Type B pancreatic cell (in vitro differentiated cells): Measurements from ENCODE around the gene UFC1. TPM values are rescaled to one million over a fixed set of nuclear protein-coding genes. Genes with fewer than 3 reads are reported as not detected.

Source experiments
- DNase-seq: peaks from one replicate; pipeline ENCODE4 v3.0.0; 2021; ENCODE audit warnings: mixed read lengths; ENCODE audit not compliant: unreplicated experiment; ENCODE audit errors: extremely low spot score
- H3K27ac Mint-ChIP-seq: 2 replicates; pipeline ENCODE4 v1.8.0; 2021; ENCODE audit warnings: mild to moderate bottlenecking, mixed read lengths
- H3K27me3 Mint-ChIP-seq: 2 replicates; pipeline ENCODE4 v1.8.0; 2021; ENCODE audit warnings: mixed read lengths
- H3K36me3 Mint-ChIP-seq: 2 replicates; pipeline ENCODE4 v1.8.0; 2021; ENCODE audit warnings: mixed read lengths
- H3K4me1 Mint-ChIP-seq: one replicate; pipeline ENCODE4 v1.8.0; 2021; ENCODE audit warnings: mixed read lengths; ENCODE audit not compliant: unreplicated experiment
- H3K4me3 Mint-ChIP-seq: 2 replicates; pipeline ENCODE4 v1.8.0; 2021; ENCODE audit warnings: mild to moderate bottlenecking, mixed read lengths
- H3K9me3 Mint-ChIP-seq: 2 replicates; pipeline ENCODE4 v1.8.0; 2021; ENCODE audit warnings: mixed read lengths
- CTCF ChIP-seq: fragments of 200-600 bp; sonication (generic); conservative IDR thresholded peaks from 2 replicates; pipeline ENCODE4 v1.5.0; 2021; ENCODE audit warnings: antibody characterized with exemption, mild to moderate bottlenecking
- total RNA-seq: library from RNA; stranded (reverse); gene quantifications from 2 replicates; pipeline ENCODE4 v1.2.1, GENCODE V29; 2021; ENCODE audit warnings: low replicate concordance

The UFC1 gene
- total RNA-seq, 1 donor from 2014 or later, result 90.3 TPM

- H3K9me3 Mint-ChIP-seq, result no peaks in the 10 kb centered on the region
- TF ChIP-seq CTCF, result peak; percentile 61
- H3K4me3 Mint-ChIP-seq, result peak within 1 kb of the TSS; percentile 97
- H3K4me1 Mint-ChIP-seq, result peaks cover 20% of the 10 kb centered on the region
- peaks cover 13% of the 10 kb centered on the region for H3K36me3 Mint-ChIP-seq
- peak within 1 kb of the TSS; percentile 99 for H3K27ac Mint-ChIP-seq
- DNase-seq, result peak; percentile 94
- H3K27me3 Mint-ChIP-seq, result no peaks in the 10 kb centered on the region
Observed at GRCh38 chr1:161165742-161166668, 12.2 kb downstream of the UFC1 start, which contains the start of gene PPOX. PPOX (plus strand) TSS chr1:161166426; CDS start chr1:161166848, 422 bp downstream.

GRCh38 chr1:161166669-161167548 lies 13.1 kb downstream of the UFC1 start:
- Mint-ChIP-seq H3K27me3 (no peaks in the 10 kb centered on the region), H3K4me3 (peak overlapping the region; percentile 97), H3K36me3 (peaks cover 13% of the 10 kb centered on the region), H3K4me1 (peaks cover 13% of the 10 kb centered on the region), H3K27ac (peak overlapping the region; percentile 99), H3K9me3 (no peaks in the 10 kb centered on the region)
- no peak for TF ChIP-seq CTCF
- DNase-seq, result no peak

- Mint-ChIP-seq H3K4me3 (peak overlapping the region; percentile 97), H3K36me3 (peaks cover 13% of the 10 kb centered on the region), H3K27ac (no peak overlapping the region), H3K27me3 (no peaks in the 10 kb centered on the region), H3K4me1 (peaks cover 5% of the 10 kb centered on the region), H3K9me3 (no peaks in the 10 kb centered on the region)
- no peak for TF ChIP-seq CTCF
- DNase-seq, result no peak
Observed at GRCh38 chr1:161168906-161169305, 15.1 kb downstream of the UFC1 start.

- peaks cover 11% of the 10 kb centered on the region for H3K4me1 Mint-ChIP-seq
- no peak overlapping the region for H3K4me3 Mint-ChIP-seq
- no peak for TF ChIP-seq CTCF
- no peaks in the 10 kb centered on the region for H3K9me3 Mint-ChIP-seq
- no peak overlapping the region for H3K27ac Mint-ChIP-seq
- no peaks in the 10 kb centered on the region for H3K27me3 Mint-ChIP-seq
- no peak for DNase-seq
- H3K36me3 Mint-ChIP-seq, result peaks cover 18% of the 10 kb centered on the region
Observed at GRCh38 chr1:161171191-161171590, 17.4 kb downstream of the UFC1 start.

- Mint-ChIP-seq H3K4me3 (no peak overlapping the region), H3K27me3 (no peaks in the 10 kb centered on the region), H3K9me3 (no peaks in the 10 kb centered on the region), H3K4me1 (peaks cover 15% of the 10 kb centered on the region), H3K36me3 (peaks cover 18% of the 10 kb centered on the region), H3K27ac (no peak overlapping the region)
- DNase-seq, result no peak
- TF ChIP-seq CTCF, result no peak
Observed at GRCh38 chr1:161171696-161172095, 17.9 kb downstream of the UFC1 start.
